Skeletal muscle satellite cell (primary cell): ENCODE measurements around the gene MDK.
"Not testable (repeated sequence)": the region's sequence is repeated elsewhere in the genome, so short reads cannot be mapped to it uniquely, and the experiment has no call there.

Source experiments
- H3K27me3 ChIP-seq: 2 replicates; pipeline ENCODE4 v1.7.0; 2013; ENCODE audit warnings: low read length; ENCODE audit not compliant: control insufficient read depth, insufficient read depth
- H3K36me3 ChIP-seq: 2 replicates; pipeline ENCODE4 v1.7.0; 2013; ENCODE audit warnings: mild to moderate bottlenecking, control low read depth, low read length; ENCODE audit not compliant: insufficient read depth
- H3K4me1 ChIP-seq: 2 replicates; pipeline ENCODE4 v1.7.0; 2013; ENCODE audit warnings: low read length; ENCODE audit not compliant: control insufficient read depth, insufficient read depth
- H3K4me2 ChIP-seq: 2 replicates; pipeline ENCODE4 v1.7.0; 2013; ENCODE audit warnings: mild to moderate bottlenecking, low read length
- H3K4me3 ChIP-seq: 2 replicates; pipeline ENCODE4 v1.7.0; 2013; ENCODE audit warnings: low read length
- H3K9ac ChIP-seq: 2 replicates; pipeline ENCODE4 v1.7.0; 2013; ENCODE audit warnings: mild to moderate bottlenecking, low read depth, low read length, moderate library complexity
- H3K9me3 ChIP-seq: replicated peaks from 2 replicates; pipeline ENCODE4 v1.7.0; 2013; ENCODE audit warnings: mild to moderate bottlenecking, control low read depth, low read length

The MDK gene

DNA sequence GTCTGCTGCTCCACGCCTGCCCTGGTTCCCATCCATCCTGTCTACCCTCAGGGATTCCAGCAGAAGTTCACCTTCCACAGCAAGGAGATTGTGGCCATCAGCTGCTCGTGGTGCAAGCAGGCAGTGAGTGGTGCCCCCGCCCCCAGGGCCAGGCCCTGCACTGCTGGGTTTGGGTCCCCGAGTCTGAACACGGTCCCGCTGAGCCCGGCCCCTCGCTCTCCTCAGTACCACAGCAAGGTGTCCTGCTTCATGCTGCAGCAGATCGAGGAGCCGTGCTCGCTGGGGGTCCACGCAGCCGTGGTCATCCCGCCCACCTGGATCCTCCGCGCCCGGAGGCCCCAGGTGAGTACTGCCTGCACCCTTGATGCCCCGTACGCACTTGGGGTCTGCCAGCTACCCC lies 10.2 kb upstream of the MDK start:
- H3K27me3 ChIP-seq, H3K4me3 ChIP-seq, H3K9me3 ChIP-seq, H3K4me1 ChIP-seq, H3K4me2 ChIP-seq, H3K9ac ChIP-seq: not testable (repeated sequence)
- peaks cover 23% of the 10 kb centered on the region for H3K36me3 ChIP-seq

DNA sequence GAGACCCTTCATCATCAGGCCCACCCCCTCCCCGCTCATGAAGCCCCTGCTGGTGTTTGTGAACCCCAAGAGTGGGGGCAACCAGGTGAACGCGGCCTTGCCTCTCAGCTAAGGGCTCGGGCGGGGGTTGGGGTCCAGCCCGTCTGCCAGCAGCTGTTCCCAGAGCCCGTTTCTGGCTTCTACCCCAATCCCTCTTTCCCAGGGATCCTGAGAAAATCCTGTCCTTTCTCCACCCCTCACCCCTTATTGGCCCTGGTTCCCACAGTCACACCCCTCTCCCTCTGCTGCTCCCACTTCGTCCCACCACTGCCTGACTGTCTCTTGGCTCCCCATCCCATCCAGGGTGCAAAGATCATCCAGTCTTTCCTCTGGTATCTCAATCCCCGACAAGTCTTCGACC lies 9.4 kb upstream of the MDK start:
- no peaks in the 10 kb centered on the region for H3K9me3 ChIP-seq
- no peak overlapping the region for H3K4me2 ChIP-seq
- no peak overlapping the region for H3K4me3 ChIP-seq
- no peak overlapping the region for H3K9ac ChIP-seq
- H3K4me1 ChIP-seq = peaks cover 5% of the 10 kb centered on the region
- H3K27me3 ChIP-seq = no peaks in the 10 kb centered on the region
- peaks cover 28% of the 10 kb centered on the region for H3K36me3 ChIP-seq

DNA sequence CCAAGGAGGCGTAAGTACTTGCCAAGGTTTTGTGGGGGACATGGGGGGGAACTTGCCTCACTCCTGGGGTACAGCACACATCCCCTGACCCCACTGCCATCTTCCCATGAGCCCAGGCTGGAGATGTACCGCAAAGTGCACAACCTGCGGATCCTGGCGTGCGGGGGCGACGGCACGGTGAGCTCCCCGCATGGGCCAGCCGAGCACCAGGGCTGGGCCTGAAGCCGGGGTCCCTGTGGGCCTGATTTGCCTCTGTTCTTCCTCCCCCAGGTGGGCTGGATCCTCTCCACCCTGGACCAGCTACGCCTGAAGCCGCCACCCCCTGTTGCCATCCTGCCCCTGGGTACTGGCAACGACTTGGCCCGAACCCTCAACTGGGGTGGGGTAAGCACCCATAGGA lies 9.0 kb upstream of the MDK start:
- H3K9ac ChIP-seq, H3K9me3 ChIP-seq, H3K4me1 ChIP-seq, H3K4me2 ChIP-seq, H3K4me3 ChIP-seq, H3K27me3 ChIP-seq: not testable (repeated sequence)
- H3K36me3 ChIP-seq = peaks cover 28% of the 10 kb centered on the region

DNA sequence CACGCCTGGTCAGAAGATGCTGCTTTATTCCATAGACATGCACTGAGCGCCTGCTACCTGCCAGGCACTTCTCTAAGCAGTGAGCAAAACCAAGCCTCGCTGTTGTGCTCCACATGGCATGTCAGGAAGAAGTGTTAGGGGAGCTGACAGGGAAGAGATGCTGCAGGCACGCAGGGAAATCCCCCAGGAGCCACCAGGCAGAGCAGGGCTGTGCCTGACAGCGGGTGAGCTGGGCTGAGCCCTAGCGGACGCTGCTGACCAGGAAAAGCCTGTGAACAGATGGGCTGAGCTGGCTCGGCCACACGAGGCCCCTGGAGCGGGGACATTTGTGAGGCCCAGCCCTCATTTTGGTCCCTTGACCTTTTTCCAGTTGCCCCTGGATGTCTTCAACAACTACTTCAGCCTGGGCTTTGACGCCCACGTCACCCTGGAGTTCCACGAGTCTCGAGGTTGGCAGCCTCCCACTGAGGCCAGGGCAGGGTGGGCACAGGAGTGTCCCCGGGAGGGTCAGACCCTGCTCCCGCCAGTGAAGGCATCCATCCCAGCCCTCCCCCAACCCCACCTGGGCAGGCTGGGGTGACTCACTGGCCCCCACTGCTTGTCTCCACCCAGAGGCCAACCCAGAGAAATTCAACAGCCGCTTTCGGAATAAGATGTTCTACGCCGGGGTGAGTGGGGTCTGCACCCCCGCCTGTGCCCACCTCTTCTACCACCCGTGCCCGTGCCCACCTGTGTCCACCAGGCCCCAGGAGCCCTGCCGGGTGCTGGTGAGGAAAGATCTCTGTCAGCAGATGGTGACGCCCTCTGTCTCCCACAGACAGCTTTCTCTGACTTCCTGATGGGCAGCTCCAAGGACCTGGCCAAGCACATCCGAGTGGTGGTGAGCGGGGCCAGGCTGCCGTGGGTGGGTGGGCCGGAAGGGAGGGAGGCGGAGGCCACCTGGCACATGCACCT lies 7.4 kb upstream of the MDK start:
- Histone ChIP-seq H3K27me3 (no peaks in the 10 kb centered on the region), H3K4me2 (no peak overlapping the region), H3K4me3 (no peak overlapping the region), H3K36me3 (peaks cover 37% of the 10 kb centered on the region), H3K9ac (no peak overlapping the region), H3K9me3 (no peaks in the 10 kb centered on the region), H3K4me1 (no peaks in the 10 kb centered on the region)

DNA sequence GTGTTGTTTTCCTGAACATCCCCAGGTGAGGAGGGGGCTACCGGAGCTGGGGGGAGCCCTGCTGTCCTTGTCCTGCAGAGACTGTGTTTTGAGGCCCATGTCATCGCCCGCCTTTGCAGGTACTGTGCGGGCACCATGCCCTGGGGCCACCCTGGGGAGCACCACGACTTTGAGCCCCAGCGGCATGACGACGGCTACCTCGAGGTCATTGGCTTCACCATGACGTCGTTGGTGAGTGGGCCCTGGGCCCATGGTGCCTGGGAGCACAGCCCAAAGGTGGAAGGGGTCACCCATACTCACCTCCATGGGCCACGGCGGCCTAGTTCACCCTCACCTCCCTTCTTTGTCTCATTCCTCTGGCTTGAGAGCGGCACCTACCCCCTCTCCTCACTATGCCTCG lies 6.7 kb upstream of the MDK start:
- Histone ChIP-seq H3K9ac (no peak overlapping the region), H3K27me3 (no peaks in the 10 kb centered on the region), H3K36me3 (peaks cover 37% of the 10 kb centered on the region), H3K9me3 (no peaks in the 10 kb centered on the region), H3K4me3 (no peak overlapping the region), H3K4me2 (no peak overlapping the region), H3K4me1 (no peaks in the 10 kb centered on the region)

DNA sequence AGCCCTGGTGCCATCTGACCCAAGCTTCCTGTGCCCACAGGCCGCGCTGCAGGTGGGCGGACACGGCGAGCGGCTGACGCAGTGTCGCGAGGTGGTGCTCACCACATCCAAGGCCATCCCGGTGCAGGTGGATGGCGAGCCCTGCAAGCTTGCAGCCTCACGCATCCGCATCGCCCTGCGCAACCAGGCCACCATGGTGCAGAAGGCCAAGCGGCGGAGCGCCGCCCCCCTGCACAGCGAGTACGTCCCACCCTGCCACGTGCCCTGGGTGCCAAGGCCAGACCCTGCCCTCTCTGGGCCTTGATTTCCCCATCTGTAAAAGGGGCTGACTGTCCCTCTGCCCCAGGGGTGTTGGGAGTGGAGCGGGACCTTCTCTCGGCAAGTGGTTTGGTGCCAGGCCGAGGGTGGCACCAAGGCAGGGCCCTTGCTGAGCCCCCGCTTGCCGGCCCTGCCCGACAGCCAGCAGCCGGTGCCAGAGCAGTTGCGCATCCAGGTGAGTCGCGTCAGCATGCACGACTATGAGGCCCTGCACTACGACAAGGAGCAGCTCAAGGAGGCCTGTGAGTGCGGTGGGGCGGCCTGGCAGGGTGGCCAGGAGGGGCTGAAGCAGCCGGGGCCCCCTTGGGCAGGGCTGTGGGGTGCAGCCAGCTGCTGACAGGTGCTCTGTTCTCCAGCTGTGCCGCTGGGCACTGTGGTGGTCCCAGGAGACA lies 5.9 kb upstream of the MDK start:
- Histone ChIP-seq H3K4me1 (peaks cover 4% of the 10 kb centered on the region), H3K4me2 (no peak overlapping the region), H3K27me3 (no peaks in the 10 kb centered on the region), H3K4me3 (no peak overlapping the region), H3K36me3 (peaks cover 32% of the 10 kb centered on the region), H3K9me3 (no peaks in the 10 kb centered on the region), H3K9ac (no peak overlapping the region)

DNA sequence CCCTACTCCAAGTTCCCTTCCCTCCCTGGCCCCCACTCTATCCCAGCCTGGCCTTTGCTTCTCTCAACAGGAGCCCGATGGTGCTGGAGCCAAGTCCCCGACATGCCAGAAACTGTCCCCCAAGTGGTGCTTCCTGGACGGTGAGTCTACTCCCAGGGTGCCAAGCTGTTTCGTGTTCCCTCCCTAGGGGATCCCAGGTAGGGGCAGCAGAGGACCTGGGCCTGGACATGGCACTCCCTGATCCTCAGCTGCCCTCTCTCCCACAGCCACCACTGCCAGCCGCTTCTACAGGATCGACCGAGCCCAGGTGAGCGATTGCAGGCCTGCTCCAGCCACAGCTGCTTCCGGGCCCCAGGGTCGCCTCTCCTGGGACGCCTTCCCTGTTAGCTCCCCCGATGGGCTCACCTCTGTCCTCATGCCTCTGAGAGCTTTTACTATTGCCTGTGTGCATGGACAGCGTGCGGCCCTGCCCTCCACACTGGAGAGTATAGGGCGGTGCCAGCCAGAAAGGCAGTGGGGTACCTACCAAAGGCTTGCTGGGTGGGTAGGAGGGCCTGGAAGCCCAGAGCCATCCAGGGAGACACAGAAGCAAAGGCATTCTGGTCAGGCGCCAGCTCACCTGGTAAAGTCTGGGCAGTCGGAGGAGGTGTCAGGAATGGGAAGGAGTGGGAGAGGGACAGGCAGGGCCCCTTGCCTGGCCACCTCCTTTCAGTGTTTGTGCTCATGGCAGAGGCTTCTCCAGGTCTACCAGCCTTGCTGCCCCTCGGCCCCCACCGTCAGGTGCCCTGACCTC lies 5.0 kb upstream of the MDK start:
- Histone ChIP-seq H3K9ac (no peak overlapping the region), H3K36me3 (peaks cover 29% of the 10 kb centered on the region), H3K4me1 (peaks cover 11% of the 10 kb centered on the region), H3K27me3 (no peaks in the 10 kb centered on the region), H3K4me3 (no peak overlapping the region), H3K4me2 (no peak overlapping the region), H3K9me3 (no peaks in the 10 kb centered on the region)

DNA sequence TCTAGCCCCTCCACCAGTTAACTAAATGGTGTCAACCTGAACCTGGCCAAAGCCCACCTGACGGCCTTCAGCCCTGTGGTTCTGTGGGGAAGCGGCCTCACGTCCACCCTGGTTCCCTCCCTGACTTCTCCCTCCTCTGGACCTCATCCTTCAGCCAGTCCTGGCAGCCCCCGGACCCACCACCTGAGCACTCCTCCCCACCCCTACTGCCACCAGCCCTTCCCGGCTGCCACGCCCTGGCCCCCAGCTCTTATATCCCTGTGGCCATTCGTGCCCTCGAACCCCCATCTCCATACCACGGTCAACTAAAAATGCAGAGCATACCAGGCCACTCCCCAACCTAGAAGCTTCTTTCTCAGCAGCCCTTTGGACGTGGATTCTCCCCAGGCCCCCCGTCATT lies 4.2 kb upstream of the MDK start:
- Histone ChIP-seq H3K4me1 (peaks cover 17% of the 10 kb centered on the region), H3K27me3 (peaks cover 5% of the 10 kb centered on the region), H3K4me2 (no peak overlapping the region), H3K9ac (no peak overlapping the region), H3K36me3 (peaks cover 27% of the 10 kb centered on the region), H3K9me3 (no peaks in the 10 kb centered on the region), H3K4me3 (no peak overlapping the region)

DNA sequence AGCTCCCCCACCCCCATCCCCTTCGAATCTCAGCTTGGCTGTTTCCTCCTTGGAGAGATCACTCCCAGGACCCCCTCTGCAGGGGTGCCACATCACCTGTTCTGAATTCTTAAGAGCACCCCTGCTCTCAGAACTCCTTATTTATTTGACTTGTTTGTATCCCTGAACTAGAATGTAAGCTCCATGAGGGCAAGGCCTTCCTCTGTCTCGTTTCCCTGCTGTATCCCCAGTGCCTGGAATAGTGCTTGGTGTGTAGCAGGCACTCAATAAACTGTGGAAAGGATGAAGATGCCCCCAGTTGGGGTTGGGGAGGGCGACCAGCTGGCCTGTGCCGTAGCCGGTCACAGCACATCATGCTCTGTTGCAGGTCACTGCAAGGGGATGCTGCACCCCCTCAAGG lies 3.6 kb upstream of the MDK start:
- no peak overlapping the region for H3K4me3 ChIP-seq
- peaks cover 6% of the 10 kb centered on the region for H3K27me3 ChIP-seq
- H3K4me2 ChIP-seq = no peak overlapping the region
- H3K9me3 ChIP-seq = no peaks in the 10 kb centered on the region
- H3K9ac ChIP-seq = no peak overlapping the region
- peaks cover 22% of the 10 kb centered on the region for H3K4me1 ChIP-seq
- peaks cover 27% of the 10 kb centered on the region for H3K36me3 ChIP-seq

DNA sequence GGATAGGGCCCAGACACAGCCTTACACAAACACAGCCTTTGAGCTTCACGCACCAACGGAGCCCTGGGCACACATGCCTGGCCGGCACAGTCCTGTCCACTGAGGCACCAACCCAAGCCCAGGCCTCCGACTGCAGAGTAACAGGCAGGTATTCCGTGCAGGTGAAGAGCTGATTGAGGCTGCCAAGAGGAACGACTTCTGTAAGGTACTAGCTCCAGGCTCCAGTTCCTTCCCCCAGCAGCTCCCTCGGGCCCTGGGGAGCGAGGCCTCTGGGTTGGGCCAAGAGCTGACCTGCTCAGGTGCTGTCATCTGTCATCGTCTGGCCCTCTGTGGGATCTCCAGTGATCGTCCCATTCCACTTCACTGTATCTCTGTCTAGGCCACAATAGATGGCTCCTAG lies 3.2 kb upstream of the MDK start:
- no peak overlapping the region for H3K9ac ChIP-seq
- H3K36me3 ChIP-seq = peaks cover 27% of the 10 kb centered on the region
- H3K4me2 ChIP-seq = no peak overlapping the region
- H3K9me3 ChIP-seq = no peaks in the 10 kb centered on the region
- peaks cover 6% of the 10 kb centered on the region for H3K27me3 ChIP-seq
- peaks cover 24% of the 10 kb centered on the region for H3K4me1 ChIP-seq
- H3K4me3 ChIP-seq = no peak overlapping the region

DNA sequence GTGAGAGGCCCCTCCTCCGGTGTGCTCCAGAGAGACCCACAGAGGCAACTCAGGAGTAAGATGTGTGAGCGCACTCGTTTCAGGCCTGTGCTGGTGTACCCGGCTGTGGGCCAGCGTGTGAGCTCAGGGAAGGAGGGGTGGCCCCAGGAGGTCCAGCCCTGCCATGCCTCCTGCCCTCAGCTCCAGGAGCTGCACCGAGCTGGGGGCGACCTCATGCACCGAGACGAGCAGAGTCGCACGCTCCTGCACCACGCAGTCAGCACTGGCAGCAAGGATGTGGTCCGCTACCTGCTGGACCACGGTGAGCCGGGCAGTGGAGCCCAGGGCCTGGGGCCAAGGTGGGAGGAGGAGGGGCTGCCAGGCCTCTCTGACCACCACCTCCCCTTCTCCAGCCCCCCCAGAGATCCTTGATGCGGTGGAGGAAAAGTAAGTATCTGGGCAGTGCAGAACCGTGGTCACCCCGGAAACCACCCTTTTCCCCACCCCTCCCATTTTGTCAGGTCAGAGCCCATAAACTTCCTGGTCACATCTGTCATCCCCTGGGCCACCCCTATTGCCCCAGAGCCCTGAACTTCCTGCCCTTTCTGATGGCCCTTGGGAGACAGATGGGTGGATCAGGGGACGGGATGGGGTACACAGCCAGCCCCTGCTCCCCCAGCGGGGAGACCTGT lies 2.5 kb upstream of the MDK start:
- H3K27me3 ChIP-seq = peaks cover 6% of the 10 kb centered on the region
- H3K9ac ChIP-seq = no peak overlapping the region

More for the DNA sequence above, 2.5 kb upstream of the MDK start:
- Histone ChIP-seq H3K4me3 (no peak overlapping the region), H3K36me3 (peaks cover 27% of the 10 kb centered on the region), H3K9me3 (no peaks in the 10 kb centered on the region), H3K4me1 (peaks cover 24% of the 10 kb centered on the region), H3K4me2 (no peak overlapping the region)
